Endothelial cell of umbilical vein (primary cell): Measurements from ENCODE around the gene DPP7.

Experiments used
- CTCF ChIP-seq, 2 donors: IDR thresholded peaks; 1 replicate in 1 of 2; 2 replicates in 1 of 2; pipeline ENCODE4 v1.5.1; 2011; ENCODE audit warnings: low read length in 2 of 2, mild to moderate bottlenecking in 2 of 2, moderate library complexity in 2 of 2, control low read depth in 1 of 2, inconsistent platforms in 1 of 2, low read depth in 1 of 2; ENCODE audit not compliant: insufficient read depth in 1 of 2; ENCODE audit errors: extremely low read depth in 1 of 2
- EZH2 ChIP-seq: IDR thresholded peaks from 2 replicates; pipeline ENCODE4 v1.6.1; 2012; ENCODE audit warnings: borderline replicate concordance, low read depth, mild to moderate bottlenecking, moderate library complexity, low read length, inconsistent platforms; ENCODE audit not compliant: severe bottlenecking
- FOS ChIP-seq: IDR thresholded peaks from 2 replicates; pipeline ENCODE4 v1.6.1; 2011; ENCODE audit warnings: mild to moderate bottlenecking, low read length, moderate library complexity, borderline replicate concordance; ENCODE audit not compliant: insufficient read depth
- GATA2 ChIP-seq: IDR thresholded peaks from 2 replicates; pipeline ENCODE4 v1.7.0; 2011; ENCODE audit warnings: low read depth, mild to moderate bottlenecking, moderate library complexity, mixed read lengths, low read length; ENCODE audit not compliant: insufficient read length, insufficient read depth
- JUN ChIP-seq: IDR thresholded peaks from 2 replicates; pipeline ENCODE4 v1.6.1; 2011; ENCODE audit warnings: borderline replicate concordance, low read depth; ENCODE audit not compliant: insufficient read length, insufficient read depth
- MYC ChIP-seq: IDR thresholded peaks from one replicate; pipeline ENCODE4 v1.6.1; 2011; ENCODE audit warnings: mild to moderate bottlenecking, low read depth, low read length
- POLR2A ChIP-seq: IDR thresholded peaks from 2 replicates; pipeline ENCODE4 v1.6.1; 2012; ENCODE audit warnings: low read depth, mild to moderate bottlenecking, control low read depth, low read length
- POLR2AphosphoS5 ChIP-seq: IDR thresholded peaks from 2 replicates; pipeline ENCODE4 v1.6.1; 2012; ENCODE audit warnings: low read depth, mild to moderate bottlenecking, control low read depth, low read length, moderate library complexity; ENCODE audit not compliant: insufficient read depth
- TF ChIP-seq, protein P1 (sequence below): IDR thresholded peaks from 2 replicates; pipeline ENCODE4 v1.6.1; 2011; ENCODE audit not compliant: insufficient read depth, insufficient read length

DNA sequence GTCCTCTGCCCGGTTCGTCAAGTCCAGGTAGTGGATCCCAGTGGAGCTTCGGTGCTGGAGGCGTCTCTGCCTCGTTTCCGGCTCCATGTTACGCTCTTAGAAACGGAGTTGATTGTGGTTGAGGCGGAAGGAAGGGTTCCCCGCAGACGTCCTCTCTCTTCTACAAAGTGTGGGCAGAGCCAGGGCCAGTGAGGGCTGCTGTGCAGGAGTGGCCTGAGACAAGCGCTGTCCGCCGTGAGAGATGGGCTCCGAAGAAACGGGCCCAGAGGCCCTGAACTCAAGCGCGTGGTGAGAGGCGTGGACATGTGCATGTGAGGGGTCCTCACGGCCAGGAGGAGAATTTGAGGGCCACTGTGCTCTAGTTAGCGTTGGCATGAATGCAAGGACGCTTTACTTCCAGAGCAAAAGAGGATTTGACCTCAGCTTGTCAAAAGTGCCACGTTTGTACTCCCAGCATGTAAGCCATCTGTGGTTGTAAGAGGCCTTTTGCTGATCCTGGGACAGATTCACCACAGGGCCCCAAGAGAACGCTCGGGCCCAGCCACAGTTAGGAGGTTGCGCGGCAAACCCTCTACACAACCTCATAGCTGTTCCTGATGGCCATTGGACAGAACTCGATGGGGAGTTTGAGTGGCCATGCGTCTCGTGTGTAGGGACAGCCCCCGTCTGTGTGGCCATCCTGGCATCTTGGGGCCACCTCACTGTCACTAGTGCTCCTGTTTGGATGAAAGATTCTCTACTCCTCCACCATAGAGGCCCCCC is 17.6 kb downstream of the DPP7 start:
- TF ChIP-seq CTCF (IDR thresholded peaks at IDR 0.05; ENCODE audit: extremely low read depth in 1 of 2, insufficient read depth in 1 of 2, low read depth in 1 of 2, low read length in 2 of 2) (no peak), GATA2 (no peak), POLR2AphosphoS5 (no peak), POLR2A (no peak), JUN (no peak), EZH2 (no peak), FOS (no peak), MYC (no peak)
- TF ChIP-seq, protein P1, sequence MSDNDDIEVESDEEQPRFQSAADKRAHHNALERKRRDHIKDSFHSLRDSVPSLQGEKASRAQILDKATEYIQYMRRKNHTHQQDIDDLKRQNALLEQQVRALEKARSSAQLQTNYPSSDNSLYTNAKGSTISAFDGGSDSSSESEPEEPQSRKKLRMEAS: no peak
